Measurements from ENCODE around the gene MEGF10. TPM values are rescaled to one million over a fixed set of nuclear protein-coding genes. Genes with fewer than 3 reads are reported as not detected.

Gene MEGF10
- total and polyA plus RNA-seq, 2 of the 8 experiments (the other 6 are each of a cell fraction or from before 2014, with no cell fraction given), result 38.2 to 53.1 TPM

GRCh38 chr5:127352068-127352467, 61.5 kb downstream of the MEGF10 start:
- Histone ChIP-seq H3K79me1 (ENCODE audit: low read depth, low read length) (no peaks in the 10 kb centered on the region), H4K91ac (replicated peaks; ENCODE audit: insufficient read length, low read length) (no peak overlapping the region), H3K56ac (replicated peaks; ENCODE audit: insufficient read length, low read depth, low read length) (no peak overlapping the region), H2BK15ac (ENCODE audit: low read length) (no peak overlapping the region), H3K36me3 (ENCODE audit: control insufficient read depth in 2 of 4, insufficient read depth in 4 of 4, low read length in 3 of 4) (peaks cover 0 to 2% (median 0%) of the 10 kb centered on the region in 4 experiments; a peak in 1 of 8 replicates), H3K4me2 (ENCODE audit: insufficient read depth in 1 of 2, low read depth in 2 of 2, low read length in 2 of 2) (no peak overlapping the region), H3K9ac (replicated peaks in 1 of 4; ENCODE audit: extremely low read depth in 1 of 4, low read depth in 3 of 4, low read length in 3 of 4) (no peak overlapping the region), H3K14ac (ENCODE audit: insufficient read length) (no peak overlapping the region), H3K4me3 (ENCODE audit: extremely low read depth in 1 of 4, insufficient read depth in 2 of 4, low read depth in 3 of 4, low read length in 4 of 4) (no peak overlapping the region), H3K23ac (ENCODE audit: insufficient read length) (no peak overlapping the region), H3K27me3 (replicated peaks in 1 of 4; ENCODE audit: control insufficient read depth in 3 of 4, extremely low read depth in 1 of 4, insufficient read depth in 3 of 4, low read length in 3 of 4) (no peaks in the 10 kb centered on the region), H3K9me3 (ENCODE audit: insufficient read depth in 2 of 2, low read depth in 1 of 2, low read length in 1 of 2) (no peaks in the 10 kb centered on the region), H3K23me2 (ENCODE audit: low read depth, low read length) (no peaks in the 10 kb centered on the region), H3K4ac (replicated peaks; ENCODE audit: insufficient read length, low read depth, low read length) (no peak overlapping the region), H4K8ac (ENCODE audit: extremely low read depth, insufficient read depth, low read length) (no peak overlapping the region), H4K20me1 (replicated peaks in 1 of 2; ENCODE audit: control insufficient read depth in 1 of 2, insufficient read depth in 2 of 2, low read length in 2 of 2) (no peaks in the 10 kb centered on the region), H3K4me1 (replicated peaks in 1 of 4; ENCODE audit: control insufficient read depth in 3 of 4, insufficient read depth in 4 of 4, low read length in 3 of 4) (peaks cover 0 to 9% (median 1%) of the 10 kb centered on the region in 4 experiments; a peak in 1 of 7 replicates), H4K5ac (ENCODE audit: insufficient read length, low read depth, low read length) (no peak overlapping the region), H2AK5ac (ENCODE audit: low read depth, low read length) (no peak overlapping the region), H3K27ac (ENCODE audit: low read depth, low read length) (no peak overlapping the region), H2BK20ac (ENCODE audit: low read length) (no peak overlapping the region), H2AFZ (ENCODE audit: low read length) (no peak overlapping the region), H3K18ac (ENCODE audit: extremely low read depth, low read length) (no peak overlapping the region), H2BK120ac (replicated peaks; ENCODE audit: low read depth, low read length) (no peak overlapping the region), H2BK5ac (ENCODE audit: low read depth, low read length) (no peak overlapping the region), H2BK12ac (ENCODE audit: low read depth, low read length) (no peak overlapping the region), H3K79me2 (ENCODE audit: control insufficient read depth in 1 of 2, insufficient read depth in 2 of 2, low read length in 2 of 2) (peaks cover 0 to 4% of the 10 kb centered on the region in 2 experiments; a peak in 2 of 4 replicates)
- 100% methylated on average over 2 of the region's 2 CpGs; no CpG with 5 or more reads in 1 of the 2 experiments for WGBS, 2 experiments (ENCODE audit: extremely low coverage in 1 of 2, insufficient coverage in 1 of 2, insufficient read length in 1 of 2, insufficient replicate concordance in 2 of 2, low coverage in 1 of 2, low lambda C conversion rate in 2 of 2, missing lambda C conversion rate in 1 of 2)
- no peak for FAIRE-seq
- no peak for DNase-seq (ENCODE audit: low read depth in 1 of 2, low spot score in 2 of 2)
- ChIA-PET POLR2A (ENCODE audit: partially characterized antibody) (no interaction called here), CTCF (ENCODE audit: partially characterized antibody) (interaction anchor here (2.0 kb wide), 1 partner anchor 27 kb away, joined by 5 read pairs; no protein-coding TSS in a partner anchor)
- TF ChIP-seq GABPA (IDR thresholded peaks at IDR 0.05; ENCODE audit: borderline replicate concordance, insufficient read depth, low read length) (no peak), POLR2AphosphoS5 (IDR thresholded peaks at IDR 0.05; ENCODE audit: low read depth, low read length) (no peak), CHD2 (IDR thresholded peaks at IDR 0.05; ENCODE audit: low read length) (no peak), CEBPB (IDR thresholded peaks at IDR 0.05; ENCODE audit: low read depth, low read length) (no peak), NRF1 (IDR thresholded peaks at IDR 0.05; ENCODE audit: low read depth, low read length) (no peak), CBX5 (IDR thresholded peaks at IDR 0.05; ENCODE audit: low read depth, low read length) (no peak), POLR2A (IDR thresholded peaks at IDR 0.05; ENCODE audit: control extremely low read depth in 1 of 2, low read depth in 2 of 2, low read length in 2 of 2) (no peak), PHF8 (conservative IDR thresholded peaks at IDR 0.05; ENCODE audit: low read depth, low read length) (no peak), SP1 (IDR thresholded peaks at IDR 0.05; ENCODE audit: low read depth, low read length) (no peak), E2F6 (IDR thresholded peaks at IDR 0.05) (no peak), SP4 (IDR thresholded peaks at IDR 0.05; ENCODE audit: low read length) (no peak), HDAC2 (IDR thresholded peaks at IDR 0.05; ENCODE audit: borderline replicate concordance in 1 of 2, low read depth in 2 of 2, low read length in 2 of 2) (no peak), SIX5 (IDR thresholded peaks at IDR 0.05; ENCODE audit: low read depth, low read length) (no peak), NANOG (IDR thresholded peaks at IDR 0.05; ENCODE audit: insufficient read depth, low read depth, low read length, poor library complexity, severe bottlenecking) (no peak), EZH2 (IDR thresholded peaks at IDR 0.05; ENCODE audit: low read depth, low read length, severe bottlenecking) (no peak)

Measured in H1 (cell line).